GM12891 (cell line): ENCODE results near the gene BMP6.

ENCODE experiments used
- PAX5 ChIP-seq: IDR thresholded peaks from 2 replicates; pipeline ENCODE4 v1.6.1; 2011; ENCODE audit warnings: low read length, moderate library complexity, mild to moderate bottlenecking; ENCODE audit not compliant: insufficient read depth, severe bottlenecking
- POLR2A ChIP-seq: IDR thresholded peaks from 2 replicates; pipeline ENCODE4 v1.6.1; 2011; ENCODE audit warnings: low read depth, low read length, control low read depth
- POLR2AphosphoS5 ChIP-seq: IDR thresholded peaks from 2 replicates; pipeline ENCODE4 v1.6.1; 2011; ENCODE audit warnings: low read depth, low read length, control low read depth
- POU2F2 ChIP-seq: IDR thresholded peaks from 2 replicates; pipeline ENCODE4 v1.6.1; 2011; ENCODE audit warnings: low read depth, mild to moderate bottlenecking, control low read depth, low read length, moderate library complexity
- SPI1 ChIP-seq: IDR thresholded peaks from 2 replicates; pipeline ENCODE4 v1.6.1; 2011; ENCODE audit warnings: low read depth, low read length, control low read depth
- TAF1 ChIP-seq: IDR thresholded peaks from 2 replicates; pipeline ENCODE4 v1.6.1; 2011; ENCODE audit warnings: low read depth, low read length, control low read depth

DNA sequence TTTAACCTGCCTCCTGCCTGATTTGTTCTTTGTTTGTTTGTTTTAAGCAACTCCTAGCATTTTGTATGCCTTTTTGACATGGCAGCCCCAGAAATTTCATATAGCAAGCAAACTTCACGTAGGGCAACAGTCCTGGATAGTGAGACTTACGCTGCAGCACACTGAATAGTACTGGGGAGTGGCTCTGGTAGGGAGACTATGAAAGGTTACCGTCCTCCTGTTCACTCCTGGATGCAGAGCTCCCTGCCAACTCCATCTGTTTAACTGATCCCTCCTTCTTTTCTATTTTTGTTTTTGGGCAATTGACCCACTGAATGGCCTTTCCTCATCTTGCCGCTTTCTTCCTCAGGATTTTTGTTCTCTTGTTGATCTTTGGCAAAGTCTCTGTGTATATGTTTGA is 44.5 kb upstream of the BMP6 start:
- TF ChIP-seq POLR2A: no peak
- no peak for TF ChIP-seq POLR2AphosphoS5
- no peak for TF ChIP-seq PAX5
- no peak for TF ChIP-seq TAF1
- TF ChIP-seq SPI1: no peak
- TF ChIP-seq POU2F2: no peak
